Endothelial cell of umbilical vein (primary cell): Measurements from ENCODE around the gene FASLG.

ENCODE experiments used
- POLR2A ChIP-seq: IDR thresholded peaks from 2 replicates; pipeline ENCODE4 v1.6.1; 2012; ENCODE audit warnings: low read depth, mild to moderate bottlenecking, control low read depth, low read length
- TF ChIP-seq, protein P1 (sequence below), 2 donors: IDR thresholded peaks; 1 replicate in 1 of 2; 2 replicates in 1 of 2; pipeline ENCODE4 v1.5.1; 2011; ENCODE audit warnings: low read length in 2 of 2, mild to moderate bottlenecking in 2 of 2, moderate library complexity in 2 of 2, control low read depth in 1 of 2, inconsistent platforms in 1 of 2, low read depth in 1 of 2; ENCODE audit not compliant: insufficient read depth in 1 of 2; ENCODE audit errors: extremely low read depth in 1 of 2

DNA sequence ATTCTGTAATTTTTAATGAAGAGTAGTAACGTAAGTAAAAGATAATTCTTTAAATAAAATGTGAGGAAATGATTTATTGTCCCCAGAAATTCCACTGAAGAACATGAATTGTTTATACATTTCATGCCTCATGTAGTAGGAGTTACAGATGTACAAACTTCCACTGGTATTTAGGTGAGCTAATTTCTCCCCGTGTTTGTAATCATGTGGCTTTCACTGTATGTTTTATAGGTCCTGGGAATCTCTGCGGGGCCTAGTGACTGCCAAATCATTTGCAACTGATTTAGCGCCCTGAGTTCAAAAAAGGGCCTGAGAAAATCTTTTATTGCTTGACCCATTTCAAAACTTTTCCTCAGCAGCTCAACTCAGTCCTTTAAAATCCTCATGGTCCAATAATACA lies 30.5 kb upstream of the FASLG start:
- TF ChIP-seq, protein P1, sequence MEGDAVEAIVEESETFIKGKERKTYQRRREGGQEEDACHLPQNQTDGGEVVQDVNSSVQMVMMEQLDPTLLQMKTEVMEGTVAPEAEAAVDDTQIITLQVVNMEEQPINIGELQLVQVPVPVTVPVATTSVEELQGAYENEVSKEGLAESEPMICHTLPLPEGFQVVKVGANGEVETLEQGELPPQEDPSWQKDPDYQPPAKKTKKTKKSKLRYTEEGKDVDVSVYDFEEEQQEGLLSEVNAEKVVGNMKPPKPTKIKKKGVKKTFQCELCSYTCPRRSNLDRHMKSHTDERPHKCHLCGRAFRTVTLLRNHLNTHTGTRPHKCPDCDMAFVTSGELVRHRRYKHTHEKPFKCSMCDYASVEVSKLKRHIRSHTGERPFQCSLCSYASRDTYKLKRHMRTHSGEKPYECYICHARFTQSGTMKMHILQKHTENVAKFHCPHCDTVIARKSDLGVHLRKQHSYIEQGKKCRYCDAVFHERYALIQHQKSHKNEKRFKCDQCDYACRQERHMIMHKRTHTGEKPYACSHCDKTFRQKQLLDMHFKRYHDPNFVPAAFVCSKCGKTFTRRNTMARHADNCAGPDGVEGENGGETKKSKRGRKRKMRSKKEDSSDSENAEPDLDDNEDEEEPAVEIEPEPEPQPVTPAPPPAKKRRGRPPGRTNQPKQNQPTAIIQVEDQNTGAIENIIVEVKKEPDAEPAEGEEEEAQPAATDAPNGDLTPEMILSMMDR (IDR thresholded peaks at IDR 0.05; ENCODE audit: extremely low read depth in 1 of 2, insufficient read depth in 1 of 2, low read depth in 1 of 2, low read length in 2 of 2) = no peak
- TF ChIP-seq POLR2A = no peak
